Transverse colon (tissue), 4 donors: Measurements from ENCODE around the gene KLHDC10.

Source experiments
- EP300 ChIP-seq: sonication (generic); formaldehyde crosslinking; IDR thresholded peaks from one replicate; pipeline ENCODE4 v1.6.1; 2017; ENCODE audit warnings: antibody characterized with exemption, low read depth
- POLR2A ChIP-seq: fragments of 450-650 bp; IDR thresholded peaks from one replicate; pipeline ENCODE4 v1.6.1; 2016; ENCODE audit warnings: antibody characterized with exemption, mild to moderate bottlenecking, moderate library complexity
- POLR2AphosphoS5 ChIP-seq, 3 donors: sonication (generic); formaldehyde crosslinking; IDR thresholded peaks; one replicate each; pipeline ENCODE4 v1.6.1; 2016; ENCODE audit warnings: antibody characterized with exemption in 3 of 3
- TF ChIP-seq, protein P1 (sequence below), 5 experiments: fragments of 200-600 bp in 3 of 5; fragments of 450-650 bp in 2 of 5; sonication (generic) in 3 of 5; IDR thresholded peaks; 1 replicate in 2 of 5; 2 replicates in 3 of 5; pipeline ENCODE4 v1.5.1; 2016 to 2017; ENCODE audit warnings: antibody characterized with exemption in 5 of 5, inconsistent platforms in 3 of 5, mild to moderate bottlenecking in 2 of 5, moderate library complexity in 1 of 5

GRCh38 chr7:130092598-130092997, 22.3 kb downstream of the KLHDC10 start:
- TF ChIP-seq, protein P1, sequence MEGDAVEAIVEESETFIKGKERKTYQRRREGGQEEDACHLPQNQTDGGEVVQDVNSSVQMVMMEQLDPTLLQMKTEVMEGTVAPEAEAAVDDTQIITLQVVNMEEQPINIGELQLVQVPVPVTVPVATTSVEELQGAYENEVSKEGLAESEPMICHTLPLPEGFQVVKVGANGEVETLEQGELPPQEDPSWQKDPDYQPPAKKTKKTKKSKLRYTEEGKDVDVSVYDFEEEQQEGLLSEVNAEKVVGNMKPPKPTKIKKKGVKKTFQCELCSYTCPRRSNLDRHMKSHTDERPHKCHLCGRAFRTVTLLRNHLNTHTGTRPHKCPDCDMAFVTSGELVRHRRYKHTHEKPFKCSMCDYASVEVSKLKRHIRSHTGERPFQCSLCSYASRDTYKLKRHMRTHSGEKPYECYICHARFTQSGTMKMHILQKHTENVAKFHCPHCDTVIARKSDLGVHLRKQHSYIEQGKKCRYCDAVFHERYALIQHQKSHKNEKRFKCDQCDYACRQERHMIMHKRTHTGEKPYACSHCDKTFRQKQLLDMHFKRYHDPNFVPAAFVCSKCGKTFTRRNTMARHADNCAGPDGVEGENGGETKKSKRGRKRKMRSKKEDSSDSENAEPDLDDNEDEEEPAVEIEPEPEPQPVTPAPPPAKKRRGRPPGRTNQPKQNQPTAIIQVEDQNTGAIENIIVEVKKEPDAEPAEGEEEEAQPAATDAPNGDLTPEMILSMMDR (IDR thresholded peaks at IDR 0.05) = no peak
- TF ChIP-seq POLR2A (no peak), EP300 (no peak), POLR2AphosphoS5 (IDR thresholded peaks at IDR 0.05) (no peak)
